ENCODE results near the gene UBE2D2. TPM values are rescaled to one million over a fixed set of nuclear protein-coding genes. Genes with fewer than 3 reads are reported as not detected.

UBE2D2 gene
- total RNA-seq, 1 experiment from 2014 or later, result 115 TPM

- BruUV-seq (replicated peaks), result no TSS peak
- H3K9me3 ChIP-seq (ENCODE audit: insufficient read depth, low read depth), result no peaks in the 10 kb centered on the region
- no peaks in the 10 kb centered on the region for H3K36me3 ChIP-seq (ENCODE audit: low read depth)
- peaks cover 34% of the 10 kb centered on the region for H4K20me1 ChIP-seq (ENCODE audit: insufficient read depth)
- H3K4me2 ChIP-seq, result peak overlapping the region; percentile 8
- peaks cover 84% of the 10 kb centered on the region for H3K79me2 ChIP-seq (ENCODE audit: low read depth)
- TF ChIP-seq CTCF (conservative IDR thresholded peaks at IDR 0.05) (no peak), EZH2 (IDR thresholded peaks at IDR 0.05; ENCODE audit: low read depth) (no peak)
- H3K27me3 ChIP-seq (ENCODE audit: insufficient read depth, low read depth), result no peaks in the 10 kb centered on the region
- no peak for DNase-seq
- peaks cover 53% of the 10 kb centered on the region for H3K4me1 ChIP-seq (replicated peaks; ENCODE audit: insufficient read depth)
- peaks cover 25% of the 10 kb centered on the region; the same call in 1 of the 2 replicates for H3F3A ChIP-seq (ENCODE audit: insufficient read depth, low read depth)
- no peak overlapping the region for H3K27ac ChIP-seq
- no peaks in the 10 kb centered on the region for H3K9me2 ChIP-seq (ENCODE audit: insufficient read depth)
- intact Hi-C loops (cut with micrococcal nuclease; ENCODE audit: unreplicated experiment), result no loop called here
- ChIA-PET CTCF (interaction anchor here (0.9 kb wide), 1 partner anchor 12 kb away, joined by 4 read pairs; no protein-coding TSS in a partner anchor), POLR2A (ENCODE audit: unreplicated experiment) (interaction anchor here (0.7 kb wide), 1 partner anchor 25 kb away, joined by 3 read pairs; no protein-coding TSS in a partner anchor)
- no peak overlapping the region for H3K4me3 ChIP-seq
- no peak overlapping the region for H2AFZ ChIP-seq
These were observed 103.1 kb downstream of the UBE2D2 start for GRCh38 chr5:139664086-139664693.

- no peak for TF ChIP-seq EZH2 (IDR thresholded peaks at IDR 0.05; ENCODE audit: low read depth)
- TF ChIP-seq CTCF (conservative IDR thresholded peaks at IDR 0.05), result no peak
- POLR2A ChIA-PET (ENCODE audit: unreplicated experiment), result interaction anchor here (0.7 kb wide), 1 partner anchor 25 kb away, joined by 3 read pairs; no protein-coding TSS in a partner anchor
- Histone ChIP-seq H3F3A (ENCODE audit: insufficient read depth, low read depth) (peaks cover 22% of the 10 kb centered on the region; the same call in 1 of the 2 replicates), H3K4me3 (no peak overlapping the region), H4K20me1 (ENCODE audit: insufficient read depth) (peaks cover 34% of the 10 kb centered on the region), H2AFZ (no peak overlapping the region), H3K79me2 (ENCODE audit: low read depth) (peaks cover 84% of the 10 kb centered on the region), H3K4me2 (no peak overlapping the region), H3K9me2 (ENCODE audit: insufficient read depth) (no peaks in the 10 kb centered on the region), H3K9me3 (ENCODE audit: insufficient read depth, low read depth) (no peaks in the 10 kb centered on the region), H3K27ac (no peak overlapping the region), H3K36me3 (ENCODE audit: low read depth) (no peaks in the 10 kb centered on the region), H3K27me3 (ENCODE audit: insufficient read depth, low read depth) (no peaks in the 10 kb centered on the region), H3K4me1 (replicated peaks; ENCODE audit: insufficient read depth) (peaks cover 47% of the 10 kb centered on the region)
- DNase-seq, result no peak
- CTCF ChIA-PET, result interaction anchor here (0.9 kb wide), 1 partner anchor 13 kb away, joined by 4 read pairs; no protein-coding TSS in a partner anchor
- intact Hi-C loops (cut with micrococcal nuclease; ENCODE audit: unreplicated experiment), result no loop called here
- BruUV-seq (replicated peaks), result no TSS peak
These were observed 103.7 kb downstream of the UBE2D2 start for GRCh38 chr5:139664727-139665351.

GRCh38 chr5:139665626-139666025 lies 104.5 kb downstream of the UBE2D2 start:
- Histone ChIP-seq H2AFZ (no peak overlapping the region), H3K79me2 (ENCODE audit: low read depth) (peaks cover 90% of the 10 kb centered on the region), H4K20me1 (ENCODE audit: insufficient read depth) (peaks cover 34% of the 10 kb centered on the region), H3K4me3 (no peak overlapping the region), H3K9me3 (ENCODE audit: insufficient read depth, low read depth) (no peaks in the 10 kb centered on the region), H3K4me1 (replicated peaks; ENCODE audit: insufficient read depth) (peaks cover 39% of the 10 kb centered on the region), H3K36me3 (ENCODE audit: low read depth) (no peaks in the 10 kb centered on the region), H3K9me2 (ENCODE audit: insufficient read depth) (no peaks in the 10 kb centered on the region), H3K4me2 (no peak overlapping the region), H3F3A (ENCODE audit: insufficient read depth, low read depth) (peaks cover 15% of the 10 kb centered on the region; the same call in 1 of the 2 replicates), H3K27me3 (ENCODE audit: insufficient read depth, low read depth) (no peaks in the 10 kb centered on the region), H3K27ac (no peak overlapping the region)
- ChIA-PET CTCF (no interaction called here), POLR2A (ENCODE audit: unreplicated experiment) (no interaction called here)
- no peak for DNase-seq
- intact Hi-C loops (cut with micrococcal nuclease; ENCODE audit: unreplicated experiment), result no loop called here
- no TSS peak for BruUV-seq (replicated peaks)
- TF ChIP-seq CTCF (conservative IDR thresholded peaks at IDR 0.05) (no peak), EZH2 (IDR thresholded peaks at IDR 0.05; ENCODE audit: low read depth) (no peak)

Data from PC-9 (cell line).